HEK293T (cell line): ENCODE data around the gene ADGRA3.

Source experiments
- BHLHE40 ChIP-seq: fragments of 450-650 bp; IDR thresholded peaks from 2 replicates; pipeline ENCODE4 v1.6.1; 2016; ENCODE audit warnings: mild to moderate bottlenecking, moderate library complexity, borderline replicate concordance
- CTBP1 ChIP-seq: fragments of 450-650 bp; IDR thresholded peaks from 2 replicates; pipeline ENCODE4 v1.6.1; 2016; ENCODE audit warnings: borderline replicate concordance
- FOXK2 ChIP-seq: fragments of 450-650 bp; IDR thresholded peaks from 2 replicates; pipeline ENCODE4 v1.6.1; 2016; ENCODE audit warnings: mild to moderate bottlenecking
- HDGF ChIP-seq: fragments of 450-650 bp; IDR thresholded peaks from 2 replicates; pipeline ENCODE4 v1.6.1; 2017; ENCODE audit warnings: antibody characterized with exemption, borderline replicate concordance
- L3MBTL2 ChIP-seq: fragments of 450-650 bp; conservative IDR thresholded peaks from 2 replicates; pipeline ENCODE4 v1.6.1; 2016; ENCODE audit warnings: mild to moderate bottlenecking
- LEF1 ChIP-seq: fragments of 450-650 bp; IDR thresholded peaks from 2 replicates; pipeline ENCODE4 v1.6.1; 2017; ENCODE audit warnings: mild to moderate bottlenecking, borderline replicate concordance
- NFRKB ChIP-seq: fragments of 450-650 bp; IDR thresholded peaks from 2 replicates; pipeline ENCODE4 v1.6.1; 2016; ENCODE audit warnings: mild to moderate bottlenecking, moderate library complexity
- SP1 ChIP-seq: fragments of 450-650 bp; IDR thresholded peaks from 2 replicates; pipeline ENCODE4 v1.6.1; 2017

- TF ChIP-seq L3MBTL2 = no peak
- no peak for TF ChIP-seq LEF1
- TF ChIP-seq SP1 = no peak
- TF ChIP-seq NFRKB = no peak
- no peak for TF ChIP-seq BHLHE40
- no peak for TF ChIP-seq CTBP1
- TF ChIP-seq FOXK2 = no peak
- TF ChIP-seq HDGF = no peak
These were observed 44.4 kb downstream of the ADGRA3 start for GRCh38 chr4:22471419-22471818.
